ENCODE measurements around the gene ZDHHC1. TPM values are rescaled to one million over a fixed set of nuclear protein-coding genes. Genes with fewer than 3 reads are reported as not detected.

ZDHHC1 gene
- polyA plus RNA-seq, 4 donors = 13.2 to 16.8 (median 14.4) TPM

- no peak for DNase-seq (ENCODE audit: low read depth in 4 of 4, low spot score in 3 of 4)
Measured at GRCh38 chr16:67449336-67449735, 33.1 kb upstream of the ZDHHC1 start.

- no peak for DNase-seq (ENCODE audit: low read depth in 4 of 4, low spot score in 3 of 4)
Measured at GRCh38 chr16:67448580-67448979, 32.3 kb upstream of the ZDHHC1 start.

GRCh38 chr16:67447508-67448076 lies 31.3 kb upstream of the ZDHHC1 start:
- DNase-seq (ENCODE audit: low read depth in 4 of 4, low spot score in 3 of 4) = no peak

GRCh38 chr16:67446968-67447507 lies 30.8 kb upstream of the ZDHHC1 start:
- no peak for DNase-seq (ENCODE audit: low read depth in 4 of 4, low spot score in 3 of 4)

GRCh38 chr16:67445913-67446907 lies 29.9 kb upstream of the ZDHHC1 start:
- no peak for DNase-seq (ENCODE audit: low read depth in 4 of 4, low spot score in 3 of 4)

GRCh38 chr16:67445441-67445912 lies 29.2 kb upstream of the ZDHHC1 start:
- DNase-seq (ENCODE audit: low read depth in 4 of 4, low spot score in 3 of 4) = no peak

GRCh38 chr16:67445126-67445426 lies 28.8 kb upstream of the ZDHHC1 start:
- DNase-seq (ENCODE audit: low read depth in 4 of 4, low spot score in 3 of 4) = no peak

GRCh38 chr16:67444259-67445125 lies 28.2 kb upstream of the ZDHHC1 start:
- no peak for DNase-seq (ENCODE audit: low read depth in 4 of 4, low spot score in 3 of 4)

- no peak for DNase-seq (ENCODE audit: low read depth in 4 of 4, low spot score in 3 of 4)
Measured at GRCh38 chr16:67443265-67443664, 27.0 kb upstream of the ZDHHC1 start.

- DNase-seq (ENCODE audit: low read depth in 4 of 4, low spot score in 3 of 4) = no peak
Measured at GRCh38 chr16:67442581-67443255, 26.4 kb upstream of the ZDHHC1 start.

GRCh38 chr16:67441907-67442306 lies 25.6 kb upstream of the ZDHHC1 start:
- DNase-seq (ENCODE audit: low read depth in 4 of 4, low spot score in 3 of 4) = no peak

GRCh38 chr16:67441271-67441753 lies 25.0 kb upstream of the ZDHHC1 start:
- no peak for DNase-seq (ENCODE audit: low read depth in 4 of 4, low spot score in 3 of 4)

- no peak for DNase-seq (ENCODE audit: low read depth in 4 of 4, low spot score in 3 of 4)
Measured at GRCh38 chr16:67438824-67439393, 22.6 kb upstream of the ZDHHC1 start.

GRCh38 chr16:67438098-67438791 lies 22.0 kb upstream of the ZDHHC1 start:
- DNase-seq (ENCODE audit: low read depth in 4 of 4, low spot score in 3 of 4) = no peak

- DNase-seq (ENCODE audit: low read depth in 4 of 4, low spot score in 3 of 4) = no peak
Measured at GRCh38 chr16:67437513-67437912, 21.2 kb upstream of the ZDHHC1 start.

- no peak for DNase-seq (ENCODE audit: low read depth in 4 of 4, low spot score in 3 of 4)
Measured at GRCh38 chr16:67436640-67437193, 20.4 kb upstream of the ZDHHC1 start.

GRCh38 chr16:67435758-67436164 lies 19.5 kb upstream of the ZDHHC1 start:
- no peak for DNase-seq (ENCODE audit: low read depth in 4 of 4, low spot score in 3 of 4)

GRCh38 chr16:67433131-67433719 lies 16.9 kb upstream of the ZDHHC1 start:
- DNase-seq (ENCODE audit: low read depth in 4 of 4, low spot score in 3 of 4) = no peak
